Tibial nerve (tissue), 4 donors: ENCODE measurements around the gene PLD2.

ENCODE experiments used
- CTCF ChIP-seq, 5 experiments: fragments of 200-600 bp in 3 of 5; fragments of 450-650 bp in 2 of 5; sonication (generic) in 3 of 5; IDR thresholded peaks; one replicate each; pipeline ENCODE4 v1.5.1; 2016 to 2019; ENCODE audit warnings: antibody characterized with exemption in 5 of 5, mild to moderate bottlenecking in 3 of 5, moderate library complexity in 2 of 5
- EP300 ChIP-seq, 2 donors: sonication (generic); formaldehyde crosslinking; IDR thresholded peaks; one replicate each; pipeline ENCODE4 v1.6.1; 2017; ENCODE audit warnings: antibody characterized with exemption in 2 of 2, mild to moderate bottlenecking in 1 of 2
- POLR2A ChIP-seq, 2 donors: fragments of 450-650 bp; IDR thresholded peaks; one replicate each; pipeline ENCODE4 v1.6.1; 2017; ENCODE audit warnings: antibody characterized with exemption in 2 of 2, mild to moderate bottlenecking in 2 of 2, moderate library complexity in 2 of 2

GRCh38 chr17:4840893-4841242, 33.9 kb downstream of the PLD2 start:
- TF ChIP-seq CTCF (IDR thresholded peaks at IDR 0.05) (no peak), POLR2A (IDR thresholded peaks at IDR 0.05) (no peak), EP300 (IDR thresholded peaks at IDR 0.05) (no peak)
